Upper lobe of right lung (tissue), 1 donor: ENCODE measurements around the gene ABO. TPM values are rescaled to one million over a fixed set of nuclear protein-coding genes. Genes with fewer than 3 reads are reported as not detected.
"Not testable (repeated sequence)": the region's sequence is repeated elsewhere in the genome, so short reads cannot be mapped to it uniquely, and the experiment has no call there.

Experiments
- ATAC-seq: fragments of 200-7000 bp; cut with Tn5 transposase; one replicate; pipeline ENCODE4 v1.9.1; 2020; ENCODE audit warnings: mild to moderate bottlenecking, moderate library complexity
- DNase-seq: peaks from one replicate; pipeline ENCODE4 v3.0.0-alpha.2; 2020
- H3K27ac ChIP-seq: fragments of 200-600 bp; one replicate; pipeline ENCODE4 v1.8.0; 2022
- H3K27me3 ChIP-seq: fragments of 200-600 bp; one replicate; pipeline ENCODE4 v1.8.0; 2022; ENCODE audit warnings: mild to moderate bottlenecking
- H3K36me3 ChIP-seq: fragments of 200-600 bp; one replicate; pipeline ENCODE4 v1.8.0; 2022
- H3K4me1 ChIP-seq: fragments of 200-600 bp; one replicate; pipeline ENCODE4 v1.8.0; 2022
- H3K4me3 ChIP-seq: fragments of 200-600 bp; one replicate; pipeline ENCODE4 v1.8.0; 2022; ENCODE audit warnings: mild to moderate bottlenecking
- H3K9me3 ChIP-seq: fragments of 200-600 bp; one replicate; pipeline ENCODE4 v1.8.0; 2022
- CTCF ChIP-seq: fragments of 200-600 bp; IDR thresholded peaks from one replicate; pipeline ENCODE4 v1.8.0; 2022; ENCODE audit warnings: antibody characterized with exemption
- intact Hi-C: fragments of 100-400 bp; cut with DNase I; formaldehyde crosslinking; loops from one replicate; pipeline ENCODE4 v1.11.0; 2022
- total RNA-seq: library from RNA; stranded (reverse); fragmentation: NEBNext Ultra II Directional; extraction: Animal tissue kit (Norgen Biotek cat#: 25700); gene quantifications from one replicate; pipeline ENCODE4 v1.2.1, GENCODE V29; 2021
- donor health status: DM: no; HTN: yes; CAD: no; lungs with severe emphysema.

ABO gene
- total RNA-seq, 1 donor from 2014 or later, result 16.8 TPM

- Histone ChIP-seq H3K9me3 (no peaks in the 10 kb centered on the region), H3K4me3 (no peak overlapping the region), H3K27ac (no peak overlapping the region), H3K4me1 (no peaks in the 10 kb centered on the region), H3K36me3 (no peaks in the 10 kb centered on the region), H3K27me3 (peaks cover 9% of the 10 kb centered on the region)
- no peak for ATAC-seq
- intact Hi-C loops, result no loop called here
- peak; percentile 19 for DNase-seq
- no peak for TF ChIP-seq CTCF
Measured at GRCh38 chr9:133221177-133221809, 53.7 kb downstream of the ABO start.

GRCh38 chr9:133218049-133218975, 56.7 kb downstream of the ABO start:
- H3K4me3 ChIP-seq, H3K36me3 ChIP-seq, ATAC-seq, H3K27me3 ChIP-seq, H3K27ac ChIP-seq, H3K9me3 ChIP-seq, DNase-seq, H3K4me1 ChIP-seq, intact Hi-C loops: not testable (repeated sequence)

- H3K4me3 ChIP-seq, ATAC-seq, DNase-seq, intact Hi-C loops, H3K36me3 ChIP-seq, H3K27me3 ChIP-seq, H3K27ac ChIP-seq, H3K9me3 ChIP-seq, H3K4me1 ChIP-seq: not testable (repeated sequence)
Measured at GRCh38 chr9:133217333-133217988, 57.5 kb downstream of the ABO start.

- H3K27ac ChIP-seq, H3K36me3 ChIP-seq, H3K27me3 ChIP-seq, H3K4me3 ChIP-seq, intact Hi-C loops, H3K4me1 ChIP-seq, DNase-seq, H3K9me3 ChIP-seq, ATAC-seq: not testable (repeated sequence)
Measured at GRCh38 chr9:133214276-133214675, 60.7 kb downstream of the ABO start.

- no peak overlapping the region for H3K27ac ChIP-seq
- H3K4me1 ChIP-seq, result no peaks in the 10 kb centered on the region
- no peaks in the 10 kb centered on the region for H3K36me3 ChIP-seq
- H3K4me3 ChIP-seq, result no peak overlapping the region
- no peak for TF ChIP-seq CTCF
- DNase-seq (peak; percentile 33), ATAC-seq (no peak)
- H3K9me3 ChIP-seq, result no peaks in the 10 kb centered on the region
- intact Hi-C loops, result no loop called here
- peaks cover 7% of the 10 kb centered on the region for H3K27me3 ChIP-seq
Measured at GRCh38 chr9:133210609-133211008, 64.4 kb downstream of the ABO start.

GRCh38 chr9:133210202-133210532, 64.8 kb downstream of the ABO start:
- ATAC-seq (no peak), DNase-seq (peak; percentile 34)
- TF ChIP-seq CTCF, result no peak
- no peak overlapping the region for H3K4me3 ChIP-seq
- H3K4me1 ChIP-seq, result no peaks in the 10 kb centered on the region
- no peak overlapping the region for H3K27ac ChIP-seq
- no peaks in the 10 kb centered on the region for H3K36me3 ChIP-seq
- intact Hi-C loops, result no loop called here
- peaks cover 7% of the 10 kb centered on the region for H3K27me3 ChIP-seq
- H3K9me3 ChIP-seq, result no peaks in the 10 kb centered on the region

GRCh38 chr9:133209327-133210201, 65.4 kb downstream of the ABO start:
- H3K36me3 ChIP-seq, H3K4me3 ChIP-seq, H3K9me3 ChIP-seq, H3K4me1 ChIP-seq, intact Hi-C loops, H3K27ac ChIP-seq, H3K27me3 ChIP-seq, ATAC-seq: not testable (repeated sequence)
- peak; percentile 42 for DNase-seq

- H3K9me3 ChIP-seq, H3K36me3 ChIP-seq, intact Hi-C loops, H3K4me3 ChIP-seq, H3K4me1 ChIP-seq, ATAC-seq, H3K27ac ChIP-seq, H3K27me3 ChIP-seq: not testable (repeated sequence)
- DNase-seq, result peak; percentile 51
Measured at GRCh38 chr9:133208880-133209300, 66.1 kb downstream of the ABO start, which contains the start of gene OBP2B. Gene OBP2B, minus strand, starts transcription at chr9:133209250. Its CDS starts 51 bp downstream, at chr9:133209199.

GRCh38 chr9:133208171-133208879, 66.7 kb downstream of the ABO start:
- ATAC-seq, H3K27me3 ChIP-seq, intact Hi-C loops, H3K4me1 ChIP-seq, H3K4me3 ChIP-seq, H3K36me3 ChIP-seq, H3K9me3 ChIP-seq, H3K27ac ChIP-seq: not testable (repeated sequence)
- DNase-seq, result peak; percentile 40
